WTC11 (cell line): Measurements from ENCODE around the gene SLC12A4. TPM values are rescaled to one million over a fixed set of nuclear protein-coding genes. Genes with fewer than 3 reads are reported as not detected.

ENCODE experiments used
- ATAC-seq: fragments of 200-7000 bp; cut with Tn5 transposase; 2 replicates; pipeline ENCODE4 v1.10.0; 2021; ENCODE audit warnings: mild to moderate bottlenecking, moderate library complexity
- CTCF ChIA-PET: fragments of 300-600 bp; sonication (Branson Sonifier 250); formaldehyde crosslinking; loops from one replicate; lab custom pipeline; 2021; ENCODE audit warnings: antibody characterized with exemption; lab: Charles Lee
- POLR2A ChIA-PET: fragments of 350-600 bp; sonication (Branson Sonifier 250); formaldehyde crosslinking; loops from one replicate; lab custom pipeline; 2021; ENCODE audit warnings: antibody characterized with exemption; lab: Charles Lee
- DNase-seq: peaks from one replicate; pipeline ENCODE4 v3.0.0; 2021; ENCODE audit warnings: low spot score
- H3K27ac Mint-ChIP-seq: 2 replicates; pipeline ENCODE4 v1.8.0; 2021; ENCODE audit warnings: mixed read lengths
- H3K27me3 Mint-ChIP-seq: 2 replicates; pipeline ENCODE4 v1.8.0; 2021; ENCODE audit warnings: low read depth, mild to moderate bottlenecking, moderate library complexity, mixed read lengths
- H3K36me3 Mint-ChIP-seq: 2 replicates; pipeline ENCODE4 v1.8.0; 2021; ENCODE audit warnings: mixed read lengths
- H3K4me1 Mint-ChIP-seq: 2 replicates; pipeline ENCODE4 v1.8.0; 2022; ENCODE audit warnings: mixed read lengths
- H3K4me3 Mint-ChIP-seq: 2 replicates; pipeline ENCODE4 v1.8.0; 2021; ENCODE audit warnings: mild to moderate bottlenecking, moderate library complexity, mixed read lengths
- H3K9me3 Mint-ChIP-seq: 2 replicates; pipeline ENCODE4 v1.8.0; 2021; ENCODE audit warnings: mixed read lengths
- ZMAT4 ChIP-seq: fragments of 250-450 bp; sonication (Bioruptor Pico); IDR thresholded peaks from 2 replicates; pipeline ENCODE4 v1.9.0; 2021; ENCODE audit warnings: mild to moderate bottlenecking
- ZNF263 ChIP-seq: sonication (generic); formaldehyde crosslinking; IDR thresholded peaks from 2 replicates; pipeline ENCODE4 v1.8.1; 2022; ENCODE audit warnings: low read depth, mild to moderate bottlenecking, moderate library complexity, missing genetic modification reagents
- total RNA-seq: library from RNA; stranded (reverse); gene quantifications from 3 replicates; pipeline ENCODE4 v1.2.3, GENCODE V29; 2021

SLC12A4 gene
- total RNA-seq, 1 experiment from 2014 or later = 94.1 TPM

- Mint-ChIP-seq H3K27me3 (no peaks in the 10 kb centered on the region), H3K4me1 (peaks cover 15% of the 10 kb centered on the region), H3K36me3 (no peaks in the 10 kb centered on the region), H3K9me3 (no peaks in the 10 kb centered on the region), H3K27ac (peak overlapping the region; percentile 99), H3K4me3 (peak overlapping the region; percentile 97)
- CTCF ChIA-PET = interaction anchor here (0.8 to 3.5 kb wide), 4 partner anchors 10 to 172 kb away, joined by 3 to 34 read pairs (median 4); partner anchors contain the start of genes NRN1L and NUTF2
- peak; percentile 53 for DNase-seq
- ATAC-seq = no peak
- TF ChIP-seq ZMAT4 (CRISPR knock-in tag) (no peak), ZNF263 (0 out of 2 replicates have a peak, but pooled peaks have one; percentile 6)
- POLR2A ChIA-PET = interaction anchor here (0.6 to 2.3 kb wide), 5 partner anchors 10 to 85 kb away, joined by 3 to 9 read pairs (median 4); partner anchors contain the start of gene NRN1L
Measured at GRCh38 chr16:67893743-67894399, 74.6 kb downstream of the SLC12A4 start.

Other genes with a start within 250 kb of the SLC12A4 start
- gene GFOD2, start 249.3 kb downstream of the SLC12A4 start, total RNA-seq = 19.3 to 29.5 TPM (median 22.8 TPM) in 3 replicates
- gene RANBP10, start 162.1 kb downstream of the SLC12A4 start, total RNA-seq = 14.0 to 16.9 TPM (median 16.1 TPM) in 3 replicates
- gene TSNAXIP1, start 161.7 kb downstream of the SLC12A4 start, total RNA-seq = 0.41 to 1.7 TPM (median 0.48 TPM) in 3 replicates
- 46.5 to 49.0 TPM (median 47.4 TPM) in 3 replicates for gene THAP11, start 126.3 kb downstream of the SLC12A4 start, total RNA-seq
- gene NUTF2, start 121.7 kb downstream of the SLC12A4 start, total RNA-seq = 183 to 205 TPM (median 200 TPM) in 3 replicates
- gene CENPT, start 120.9 kb downstream of the SLC12A4 start, total RNA-seq = 52.1 to 58.3 TPM (median 57.3 TPM) in 3 replicates
- 72.6 to 83.7 TPM (median 74.1 TPM) in 3 replicates for gene EDC4, start 95.6 kb downstream of the SLC12A4 start, total RNA-seq
- gene NRN1L, start 83.8 kb downstream of the SLC12A4 start, total RNA-seq = 7.0 to 12.4 TPM (median 7.4 TPM) in 3 replicates
- 29.0 to 32.6 TPM (median 31.6 TPM) in 3 replicates for gene PSKH1, start 75.4 kb downstream of the SLC12A4 start, total RNA-seq
- gene CTRL, start 36.8 kb downstream of the SLC12A4 start, total RNA-seq = 1.7 to 3.6 TPM (median 2.8 TPM) in 3 replicates
- 34.8 to 40.9 TPM (median 35.3 TPM) in 3 replicates for gene PSMB10, start 31.8 kb downstream of the SLC12A4 start, total RNA-seq
- gene LCAT, start 24.5 kb downstream of the SLC12A4 start, total RNA-seq = 23.3 to 38.3 TPM (median 25.8 TPM) in 3 replicates
- 1.6 to 2.7 TPM (median 2.5 TPM) in 3 replicates for gene DPEP3, start 11.9 kb upstream of the SLC12A4 start, total RNA-seq
- gene DPEP2, start 30.8 kb upstream of the SLC12A4 start, total RNA-seq = 0.13 to 0.25 TPM in 2 of 3 replicates, not detected in the other
- 0.32 TPM in 1 of 3 replicates, not detected in the others for gene DPEP2NB, start 47.3 kb upstream of the SLC12A4 start, total RNA-seq
- 15.2 to 18.3 TPM (median 17.7 TPM) in 3 replicates for gene DDX28, start 54.6 kb upstream of the SLC12A4 start, total RNA-seq
- gene DUS2, start 54.6 kb upstream of the SLC12A4 start, total RNA-seq = 23.5 to 27.9 TPM (median 25.8 TPM) in 3 replicates
- 32.5 to 34.6 TPM (median 33.3 TPM) in 3 replicates for gene NFATC3, start 116.7 kb upstream of the SLC12A4 start, total RNA-seq